ENCODE results near the gene SCIN. TPM values are rescaled to one million over a fixed set of nuclear protein-coding genes. Genes with fewer than 3 reads are reported as not detected.

SCIN gene
- total and polyA plus RNA-seq, 2 of the 8 experiments (the other 6 are each of a cell fraction or from before 2014, with no cell fraction given) = 0.47 to 1.9 TPM

DNA sequence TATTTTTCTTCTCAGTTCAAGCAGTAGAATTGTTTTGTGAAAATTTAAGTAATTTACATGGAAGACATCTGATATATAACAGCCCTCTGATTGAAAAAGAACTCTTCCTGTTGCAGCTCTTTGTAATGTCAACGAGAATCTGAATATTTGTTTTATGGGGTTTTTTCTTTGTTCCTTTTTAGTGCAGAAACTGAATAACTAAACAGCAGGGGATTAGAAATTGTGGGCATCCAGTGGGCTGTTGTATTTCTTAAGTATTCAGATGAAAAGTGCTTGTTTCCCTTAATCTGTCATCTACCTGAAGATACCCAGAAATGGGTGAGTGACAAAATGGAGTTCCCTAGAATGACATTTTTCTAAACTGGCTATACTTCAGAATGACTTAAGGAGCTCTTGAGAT is 124.3 kb downstream of the SCIN start:
- no peaks in the 10 kb centered on the region for H3K23me2 ChIP-seq (ENCODE audit: low read depth, low read length)
- no peak overlapping the region for H2BK12ac ChIP-seq (ENCODE audit: low read depth, low read length)
- no peak overlapping the region for H2BK120ac ChIP-seq (replicated peaks; ENCODE audit: low read depth, low read length)
- H2BK20ac ChIP-seq (ENCODE audit: low read length) = no peak overlapping the region
- no peaks in the 10 kb centered on the region; a peak in 1 of 4 replicates for H3K9me3 ChIP-seq (ENCODE audit: insufficient read depth in 2 of 2, low read depth in 1 of 2, low read length in 1 of 2)
- no peak overlapping the region for H3K56ac ChIP-seq (replicated peaks; ENCODE audit: insufficient read length, low read depth, low read length)
- no peak overlapping the region for H3K9ac ChIP-seq (replicated peaks in 1 of 4; ENCODE audit: extremely low read depth in 1 of 4, low read depth in 3 of 4, low read length in 3 of 4)
- H2BK5ac ChIP-seq (ENCODE audit: low read depth, low read length) = no peak overlapping the region
- no peak overlapping the region for H2AK5ac ChIP-seq (ENCODE audit: low read depth, low read length)
- H2BK15ac ChIP-seq (ENCODE audit: low read length) = no peak overlapping the region
- H4K5ac ChIP-seq (ENCODE audit: insufficient read length, low read depth, low read length) = no peak overlapping the region
- H3K27me3 ChIP-seq (replicated peaks in 1 of 4; ENCODE audit: control insufficient read depth in 3 of 4, extremely low read depth in 1 of 4, insufficient read depth in 3 of 4, low read length in 3 of 4) = no peaks in the 10 kb centered on the region
- no peaks in the 10 kb centered on the region for H3K79me1 ChIP-seq (ENCODE audit: low read depth, low read length)
- no peak overlapping the region for H4K8ac ChIP-seq (ENCODE audit: extremely low read depth, insufficient read depth, low read length)
- no peak overlapping the region for H3K14ac ChIP-seq (ENCODE audit: insufficient read length)
- FAIRE-seq (no peak), DNase-seq (ENCODE audit: low read depth in 1 of 2, low spot score in 2 of 2) (no peak)
- WGBS, 2 experiments (ENCODE audit: extremely low coverage in 1 of 2, insufficient coverage in 1 of 2, insufficient read length in 1 of 2, insufficient replicate concordance in 2 of 2, low coverage in 1 of 2, low lambda C conversion rate in 2 of 2, missing lambda C conversion rate in 1 of 2) = 52% methylated on average over 1 of the region's 1 CpG; no CpG with 5 or more reads in 1 of the 2 experiments
- POLR2A ChIA-PET (ENCODE audit: partially characterized antibody) = interaction anchor here (1.3 kb wide), 1 partner anchor 21 kb away, joined by 4 read pairs; no protein-coding TSS in a partner anchor
- H3K4ac ChIP-seq (replicated peaks; ENCODE audit: insufficient read length, low read depth, low read length) = no peak overlapping the region
- H3K18ac ChIP-seq (ENCODE audit: extremely low read depth, low read length) = no peak overlapping the region
- H4K91ac ChIP-seq (replicated peaks; ENCODE audit: insufficient read length, low read length) = no peak overlapping the region
- H3K4me3 ChIP-seq (ENCODE audit: extremely low read depth in 1 of 4, insufficient read depth in 2 of 4, low read depth in 3 of 4, low read length in 4 of 4) = no peak overlapping the region
- H3K36me3 ChIP-seq (ENCODE audit: control insufficient read depth in 2 of 4, insufficient read depth in 4 of 4, low read length in 3 of 4) = no peaks in the 10 kb centered on the region; a peak in 1 of 8 replicates
- H3K4me1 ChIP-seq (replicated peaks in 1 of 4; ENCODE audit: control insufficient read depth in 3 of 4, insufficient read depth in 4 of 4, low read length in 3 of 4) = no peaks in the 10 kb centered on the region; a peak in 1 of 7 replicates
- peaks cover 0 to 54% of the 10 kb centered on the region in 2 experiments; a peak in 3 of 4 replicates for H3K79me2 ChIP-seq (ENCODE audit: control insufficient read depth in 1 of 2, insufficient read depth in 2 of 2, low read length in 2 of 2)
- no peak overlapping the region for H2AFZ ChIP-seq (ENCODE audit: low read length)
- no peaks in the 10 kb centered on the region for H4K20me1 ChIP-seq (replicated peaks in 1 of 2; ENCODE audit: control insufficient read depth in 1 of 2, insufficient read depth in 2 of 2, low read length in 2 of 2)
- no peak overlapping the region for H3K27ac ChIP-seq (ENCODE audit: low read depth, low read length)
- H3K4me2 ChIP-seq (ENCODE audit: insufficient read depth in 1 of 2, low read depth in 2 of 2, low read length in 2 of 2) = no peak overlapping the region
- CTCF ChIA-PET (ENCODE audit: partially characterized antibody) = interaction anchor here (3.1 kb wide), 1 partner anchor 8 kb away, joined by 17 read pairs; the partner anchor contains the start of gene ARL4A
- H3K23ac ChIP-seq (ENCODE audit: insufficient read length) = no peak overlapping the region
- TF ChIP-seq USF2 (IDR thresholded peaks at IDR 0.05; ENCODE audit: low read length) (no peak), SRF (IDR thresholded peaks at IDR 0.05; ENCODE audit: low read depth, low read length) (no peak), HDAC2 (IDR thresholded peaks at IDR 0.05; ENCODE audit: borderline replicate concordance in 1 of 2, low read depth in 2 of 2, low read length in 2 of 2) (no peak), POLR2AphosphoS5 (IDR thresholded peaks at IDR 0.05; ENCODE audit: low read depth, low read length) (no peak), EGR1 (IDR thresholded peaks at IDR 0.05; ENCODE audit: borderline replicate concordance, low read depth, low read length) (no peak), RXRA (IDR thresholded peaks at IDR 0.05; ENCODE audit: insufficient read depth, low read depth, low read length) (no peak), GABPA (IDR thresholded peaks at IDR 0.05; ENCODE audit: borderline replicate concordance, insufficient read depth, low read length) (no peak), ASH2L (IDR thresholded peaks at IDR 0.05; ENCODE audit: low read length) (no peak), YY1 (IDR thresholded peaks at IDR 0.05; ENCODE audit: low read depth, low read length) (no peak), RAD21 (IDR thresholded peaks at IDR 0.05 in 1 of 2, conservative IDR thresholded peaks at IDR 0.05 in 1 of 2; ENCODE audit: low read depth in 2 of 2, low read length in 2 of 2) (no peak), JUND (IDR thresholded peaks at IDR 0.05; ENCODE audit: low read length) (no peak)
- TF ChIP-seq, protein P1, sequence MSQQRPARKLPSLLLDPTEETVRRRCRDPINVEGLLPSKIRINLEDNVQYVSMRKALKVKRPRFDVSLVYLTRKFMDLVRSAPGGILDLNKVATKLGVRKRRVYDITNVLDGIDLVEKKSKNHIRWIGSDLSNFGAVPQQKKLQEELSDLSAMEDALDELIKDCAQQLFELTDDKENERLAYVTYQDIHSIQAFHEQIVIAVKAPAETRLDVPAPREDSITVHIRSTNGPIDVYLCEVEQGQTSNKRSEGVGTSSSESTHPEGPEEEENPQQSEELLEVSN (IDR thresholded peaks at IDR 0.05) = no peak
